ENCODE measurements around the gene CHRM5.

CHRM5 gene

DNA sequence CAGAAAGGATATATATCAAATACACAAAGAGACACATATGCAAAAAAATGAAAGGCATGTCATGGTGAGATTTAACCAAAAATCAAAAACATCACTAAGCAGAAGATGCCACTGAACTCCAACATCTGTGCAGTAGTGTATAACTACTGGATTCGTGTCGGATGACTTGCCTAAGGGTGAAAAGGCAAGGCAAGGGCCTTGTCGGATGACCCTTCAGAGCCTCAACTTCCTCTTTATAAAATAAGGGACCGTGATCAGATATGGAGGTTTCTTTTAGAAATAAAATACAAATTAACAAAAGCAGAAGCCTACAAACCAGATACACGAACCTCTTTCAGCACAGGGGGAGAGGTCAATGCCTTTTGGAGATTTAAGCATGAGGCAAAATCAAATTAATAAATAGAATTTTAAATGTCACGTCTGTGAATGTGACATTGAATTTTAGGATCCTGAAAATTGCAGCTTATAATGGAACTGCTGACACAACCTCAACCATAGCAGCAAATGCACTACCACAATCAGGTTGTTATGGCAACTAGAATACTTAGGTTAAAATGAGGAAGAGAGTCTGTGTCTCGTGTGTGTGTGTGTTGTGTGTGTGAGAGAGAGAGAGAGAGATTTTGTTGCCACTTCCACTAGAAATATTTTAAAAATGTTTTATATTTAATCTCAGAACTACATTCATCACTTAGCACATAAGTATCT, 8.3 kb upstream of the CHRM5 start:
- H3K27ac ChIP-seq (ENCODE audit: insufficient read depth, low read length, poor library complexity, severe bottlenecking) = no peak overlapping the region
- no peak for DNase-seq
- no peak overlapping the region for H3K4me3 ChIP-seq (ENCODE audit: insufficient read depth, low read depth, low read length, poor library complexity, severe bottlenecking)
- H3K4me1 ChIP-seq (ENCODE audit: control insufficient read depth, insufficient read depth, low read length, poor library complexity, severe bottlenecking) = no peaks in the 10 kb centered on the region
- no peaks in the 10 kb centered on the region for H3K27me3 ChIP-seq (replicated peaks; ENCODE audit: control insufficient read depth, insufficient read depth, low read length, poor library complexity, severe bottlenecking)
- H3K9me3 ChIP-seq (ENCODE audit: control insufficient read depth, low read length) = no peaks in the 10 kb centered on the region
- no peaks in the 10 kb centered on the region for H3K36me3 ChIP-seq (ENCODE audit: control insufficient read depth, insufficient read depth, low read length)

DNA sequence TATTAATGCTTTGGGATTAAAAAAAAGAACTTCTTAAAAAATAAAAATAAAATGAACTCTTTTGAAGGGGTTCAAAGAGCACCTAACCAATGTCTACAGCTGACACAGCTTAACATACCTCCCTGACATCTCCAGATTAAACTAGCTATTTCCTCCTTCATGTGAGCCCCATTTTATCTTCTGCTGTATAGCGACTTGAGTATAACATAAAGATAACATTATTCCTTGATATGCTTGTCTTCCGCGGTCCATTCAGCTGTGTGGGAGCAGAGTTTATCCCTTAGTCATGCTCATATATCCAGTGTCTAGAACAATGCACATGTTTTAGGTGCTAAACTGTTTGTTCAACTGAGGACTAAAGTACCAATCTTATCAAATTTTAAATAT, 7.8 kb upstream of the CHRM5 start:
- H3K4me3 ChIP-seq (ENCODE audit: insufficient read depth, low read depth, low read length, poor library complexity, severe bottlenecking) = no peak overlapping the region
- DNase-seq = no peak
- H3K36me3 ChIP-seq (ENCODE audit: control insufficient read depth, insufficient read depth, low read length) = no peaks in the 10 kb centered on the region
- H3K9me3 ChIP-seq (ENCODE audit: control insufficient read depth, low read length) = no peaks in the 10 kb centered on the region
- H3K27me3 ChIP-seq (replicated peaks; ENCODE audit: control insufficient read depth, insufficient read depth, low read length, poor library complexity, severe bottlenecking) = no peaks in the 10 kb centered on the region
- no peak overlapping the region for H3K27ac ChIP-seq (ENCODE audit: insufficient read depth, low read length, poor library complexity, severe bottlenecking)
- H3K4me1 ChIP-seq (ENCODE audit: control insufficient read depth, insufficient read depth, low read length, poor library complexity, severe bottlenecking) = no peaks in the 10 kb centered on the region

DNA sequence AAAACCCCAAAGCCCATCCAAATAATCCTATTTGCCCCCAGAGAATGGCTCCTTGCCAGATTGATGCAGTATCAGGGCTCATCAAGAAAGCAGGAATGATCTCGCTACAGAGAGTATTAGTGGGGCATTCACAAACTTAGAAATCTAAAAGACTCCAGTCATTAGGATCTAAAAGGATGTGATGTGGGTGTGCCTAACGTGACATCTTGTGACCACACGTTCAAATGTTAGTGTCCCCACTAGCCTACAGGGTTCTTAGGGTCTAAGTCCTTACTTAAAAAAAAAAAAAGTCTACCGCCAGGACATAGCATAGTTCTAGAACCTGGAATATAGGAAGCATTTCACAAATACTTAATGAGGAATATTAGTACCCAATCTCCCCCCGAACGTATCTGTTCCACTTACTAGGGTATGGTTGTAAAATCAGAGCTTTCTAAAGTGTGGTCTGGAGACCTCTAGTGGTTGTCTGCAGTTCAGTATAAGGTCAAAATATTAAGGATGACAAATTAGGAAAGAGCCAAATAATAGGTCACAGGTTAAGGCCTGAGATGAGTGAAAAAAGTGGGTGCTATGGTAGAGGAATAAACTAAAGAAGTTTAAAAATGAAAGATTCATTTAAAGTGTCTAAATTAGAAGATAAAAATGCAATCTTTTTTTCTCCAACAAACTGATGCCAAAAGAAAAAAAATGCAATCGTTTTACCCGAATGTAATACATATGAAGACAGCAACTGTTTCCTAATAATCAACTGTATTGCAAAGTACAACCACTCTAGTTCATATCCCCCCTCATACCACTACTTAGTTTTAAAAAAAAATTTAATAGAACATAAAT, 4.2 kb upstream of the CHRM5 start:
- H3K36me3 ChIP-seq (ENCODE audit: control insufficient read depth, insufficient read depth, low read length) = no peaks in the 10 kb centered on the region
- no peaks in the 10 kb centered on the region for H3K4me1 ChIP-seq (ENCODE audit: control insufficient read depth, insufficient read depth, low read length, poor library complexity, severe bottlenecking)
- H3K4me3 ChIP-seq (ENCODE audit: insufficient read depth, low read depth, low read length, poor library complexity, severe bottlenecking) = no peak overlapping the region
- DNase-seq = no peak
- H3K27ac ChIP-seq (ENCODE audit: insufficient read depth, low read length, poor library complexity, severe bottlenecking) = no peak overlapping the region
- no peaks in the 10 kb centered on the region for H3K27me3 ChIP-seq (replicated peaks; ENCODE audit: control insufficient read depth, insufficient read depth, low read length, poor library complexity, severe bottlenecking)
- no peaks in the 10 kb centered on the region for H3K9me3 ChIP-seq (ENCODE audit: control insufficient read depth, low read length)

DNA sequence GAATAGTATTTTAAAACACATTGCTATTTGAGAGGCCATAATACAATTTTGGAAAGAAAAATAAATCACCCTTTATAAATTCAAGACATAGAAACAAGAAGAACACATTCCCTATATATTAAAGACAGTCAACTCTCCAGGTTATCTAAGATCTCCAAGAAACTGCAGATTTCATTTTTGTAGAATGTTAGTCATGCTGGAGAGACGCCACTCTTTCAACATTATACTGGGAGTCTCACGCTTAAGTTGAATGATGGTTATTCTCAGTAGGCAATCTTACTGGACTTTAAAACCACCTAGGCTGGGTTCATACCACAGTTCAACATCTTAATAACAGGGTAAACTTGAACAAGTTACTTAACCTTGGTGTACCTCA, 3.6 kb upstream of the CHRM5 start:
- Histone ChIP-seq H3K27me3 (replicated peaks; ENCODE audit: control insufficient read depth, insufficient read depth, low read length, poor library complexity, severe bottlenecking) (no peaks in the 10 kb centered on the region), H3K4me1 (ENCODE audit: control insufficient read depth, insufficient read depth, low read length, poor library complexity, severe bottlenecking) (no peaks in the 10 kb centered on the region), H3K4me3 (ENCODE audit: insufficient read depth, low read depth, low read length, poor library complexity, severe bottlenecking) (no peak overlapping the region), H3K36me3 (ENCODE audit: control insufficient read depth, insufficient read depth, low read length) (no peaks in the 10 kb centered on the region), H3K27ac (ENCODE audit: insufficient read depth, low read length, poor library complexity, severe bottlenecking) (no peak overlapping the region), H3K9me3 (ENCODE audit: control insufficient read depth, low read length) (no peaks in the 10 kb centered on the region)
- no peak for DNase-seq

DNA sequence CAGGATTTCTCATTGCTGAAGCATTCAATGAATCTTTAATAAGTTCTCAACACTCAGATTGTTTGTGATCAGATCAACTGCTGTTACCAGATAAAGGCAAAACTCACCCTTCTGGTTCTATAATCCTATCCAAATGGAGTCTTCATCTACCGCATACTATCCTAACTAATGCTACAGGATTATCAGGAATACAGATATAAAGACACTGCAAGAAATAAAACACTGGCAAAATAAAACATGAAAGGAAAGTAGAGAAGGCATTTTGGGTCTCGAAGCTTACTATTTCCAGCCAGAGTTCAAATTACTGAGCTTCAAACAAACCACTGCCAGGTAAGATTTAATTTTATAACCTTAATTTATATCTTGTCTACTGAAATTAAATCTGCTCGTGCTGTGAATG, 524 bp downstream of the CHRM5 start:
- H3K27ac ChIP-seq (ENCODE audit: insufficient read depth, low read length, poor library complexity, severe bottlenecking) = no peak overlapping the region
- DNase-seq = no peak
- no peaks in the 10 kb centered on the region for H3K9me3 ChIP-seq (ENCODE audit: control insufficient read depth, low read length)
- H3K27me3 ChIP-seq (replicated peaks; ENCODE audit: control insufficient read depth, insufficient read depth, low read length, poor library complexity, severe bottlenecking) = no peaks in the 10 kb centered on the region
- no peaks in the 10 kb centered on the region for H3K36me3 ChIP-seq (ENCODE audit: control insufficient read depth, insufficient read depth, low read length)
- H3K4me3 ChIP-seq (ENCODE audit: insufficient read depth, low read depth, low read length, poor library complexity, severe bottlenecking) = no peak overlapping the region
- no peaks in the 10 kb centered on the region for H3K4me1 ChIP-seq (ENCODE audit: control insufficient read depth, insufficient read depth, low read length, poor library complexity, severe bottlenecking)

DNA sequence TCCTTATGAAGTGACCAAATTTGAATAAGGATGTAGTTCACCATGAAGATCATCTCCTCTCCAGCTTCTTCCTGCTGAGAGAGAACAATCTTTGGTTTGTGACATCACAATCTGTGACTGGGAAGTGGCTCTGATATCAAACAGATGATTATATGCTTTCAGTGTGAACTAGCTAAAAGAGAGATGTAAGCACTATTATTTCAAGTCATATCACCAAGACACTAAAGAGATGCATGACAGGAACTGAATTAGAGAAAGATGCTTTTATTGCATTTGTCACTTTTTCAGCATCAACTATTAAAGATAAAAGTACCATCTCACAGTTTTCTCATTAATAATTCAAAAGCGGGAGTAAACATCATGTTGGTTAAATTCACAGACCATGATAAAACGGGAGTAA, 3.5 kb downstream of the CHRM5 start:
- Histone ChIP-seq H3K27me3 (replicated peaks; ENCODE audit: control insufficient read depth, insufficient read depth, low read length, poor library complexity, severe bottlenecking) (no peaks in the 10 kb centered on the region), H3K27ac (ENCODE audit: insufficient read depth, low read length, poor library complexity, severe bottlenecking) (no peak overlapping the region), H3K36me3 (ENCODE audit: control insufficient read depth, insufficient read depth, low read length) (no peaks in the 10 kb centered on the region), H3K9me3 (ENCODE audit: control insufficient read depth, low read length) (no peaks in the 10 kb centered on the region), H3K4me1 (ENCODE audit: control insufficient read depth, insufficient read depth, low read length, poor library complexity, severe bottlenecking) (no peaks in the 10 kb centered on the region), H3K4me3 (ENCODE audit: insufficient read depth, low read depth, low read length, poor library complexity, severe bottlenecking) (no peak overlapping the region)
- no peak for DNase-seq

DNA sequence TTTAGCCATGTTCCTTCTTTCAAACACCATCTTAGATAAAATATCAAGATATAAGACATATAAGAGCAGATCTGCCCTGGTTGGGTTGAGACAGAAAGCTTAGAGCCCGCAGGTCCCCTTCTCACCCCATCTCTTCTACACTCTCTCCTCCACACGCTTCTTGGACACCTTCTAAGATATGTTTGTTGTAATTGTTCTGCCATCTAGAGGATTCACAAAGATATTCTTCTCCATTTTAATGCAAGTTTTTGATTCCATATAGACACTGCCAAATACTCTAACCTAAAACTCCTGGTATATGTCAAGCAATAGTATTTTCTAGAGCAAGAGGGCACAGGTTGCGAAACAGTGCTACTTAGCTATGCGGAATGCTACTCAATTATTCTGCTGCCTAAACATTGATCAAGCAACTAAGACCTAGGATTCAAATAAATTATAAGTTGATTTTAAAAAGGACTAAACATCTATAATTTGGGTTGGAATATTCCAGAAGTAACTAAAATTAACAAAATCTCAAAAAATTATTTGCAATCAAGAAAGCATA, 6.8 kb downstream of the CHRM5 start:
- no peaks in the 10 kb centered on the region for H3K36me3 ChIP-seq (ENCODE audit: control insufficient read depth, insufficient read depth, low read length)
- H3K27me3 ChIP-seq (replicated peaks; ENCODE audit: control insufficient read depth, insufficient read depth, low read length, poor library complexity, severe bottlenecking) = no peaks in the 10 kb centered on the region
- no peaks in the 10 kb centered on the region for H3K9me3 ChIP-seq (ENCODE audit: control insufficient read depth, low read length)
- H3K4me3 ChIP-seq (ENCODE audit: insufficient read depth, low read depth, low read length, poor library complexity, severe bottlenecking) = no peak overlapping the region
- no peaks in the 10 kb centered on the region for H3K4me1 ChIP-seq (ENCODE audit: control insufficient read depth, insufficient read depth, low read length, poor library complexity, severe bottlenecking)
- no peak overlapping the region for H3K27ac ChIP-seq (ENCODE audit: insufficient read depth, low read length, poor library complexity, severe bottlenecking)
- DNase-seq = no peak

DNA sequence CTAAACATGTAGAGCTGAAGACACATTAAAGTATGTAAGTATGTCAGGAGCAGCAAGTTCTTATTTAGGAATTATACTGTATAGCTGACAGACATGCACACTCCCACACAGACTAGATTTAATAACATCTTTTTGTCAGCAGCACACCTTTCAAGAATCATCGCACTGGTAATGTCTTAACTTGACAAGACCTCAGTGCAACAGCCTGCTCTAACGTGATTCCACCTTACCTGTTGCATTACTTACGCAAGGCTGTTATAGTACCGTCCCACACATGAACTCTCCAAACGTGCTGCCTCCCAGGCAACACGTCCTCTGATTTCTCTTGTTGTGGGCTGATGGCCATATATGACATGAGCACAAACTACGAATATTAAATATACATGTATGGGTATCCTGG, 11.9 kb downstream of the CHRM5 start:
- Histone ChIP-seq H3K27me3 (replicated peaks; ENCODE audit: control insufficient read depth, insufficient read depth, low read length, poor library complexity, severe bottlenecking) (no peaks in the 10 kb centered on the region), H3K36me3 (ENCODE audit: control insufficient read depth, insufficient read depth, low read length) (no peaks in the 10 kb centered on the region), H3K4me1 (ENCODE audit: control insufficient read depth, insufficient read depth, low read length, poor library complexity, severe bottlenecking) (no peaks in the 10 kb centered on the region), H3K4me3 (ENCODE audit: insufficient read depth, low read depth, low read length, poor library complexity, severe bottlenecking) (no peak overlapping the region), H3K9me3 (ENCODE audit: control insufficient read depth, low read length) (no peaks in the 10 kb centered on the region), H3K27ac (ENCODE audit: insufficient read depth, low read length, poor library complexity, severe bottlenecking) (no peak overlapping the region)
- DNase-seq = no peak

DNA sequence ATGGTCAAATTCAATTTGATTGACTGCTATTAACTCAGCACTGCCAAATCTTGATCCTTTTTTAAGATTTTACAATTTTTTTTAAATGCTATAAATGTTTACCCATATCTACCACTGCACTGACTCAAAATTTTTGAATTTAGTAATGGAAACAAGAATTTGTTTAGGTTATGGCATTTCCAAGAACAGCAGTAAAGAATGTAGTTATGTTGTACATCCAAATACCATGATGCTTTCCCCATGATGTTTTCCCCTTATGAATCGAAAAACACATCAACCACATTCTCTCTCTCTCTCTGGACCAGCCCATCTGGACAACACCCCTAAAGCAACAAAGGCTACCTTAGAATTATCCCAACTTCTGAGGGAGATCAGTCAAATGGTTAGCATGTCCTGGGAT, 14.2 kb downstream of the CHRM5 start:
- Histone ChIP-seq H3K27ac (ENCODE audit: insufficient read depth, low read length, poor library complexity, severe bottlenecking) (no peak overlapping the region), H3K27me3 (replicated peaks; ENCODE audit: control insufficient read depth, insufficient read depth, low read length, poor library complexity, severe bottlenecking) (no peaks in the 10 kb centered on the region), H3K36me3 (ENCODE audit: control insufficient read depth, insufficient read depth, low read length) (no peaks in the 10 kb centered on the region)

DNA sequence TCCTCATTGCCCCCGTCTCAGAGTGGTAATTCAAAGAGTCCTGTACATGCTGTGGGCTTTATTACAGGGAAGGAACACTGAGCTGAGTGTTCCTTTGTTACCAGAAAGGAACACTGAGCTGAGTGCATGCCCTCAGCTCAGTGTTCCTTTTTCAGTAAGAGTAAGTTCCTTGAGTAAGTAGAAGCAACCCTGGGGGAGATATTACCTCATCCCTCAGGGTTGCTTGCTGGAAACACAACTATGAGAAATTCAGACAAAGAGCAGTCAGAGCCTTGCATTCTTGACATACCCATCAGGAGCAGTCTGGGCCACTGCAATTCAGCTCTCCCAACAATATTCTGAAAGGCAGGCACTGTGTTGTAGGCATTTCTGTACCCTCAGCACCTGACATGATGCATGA, 17.0 kb downstream of the CHRM5 start:
- no peak for DNase-seq
- no peaks in the 10 kb centered on the region for H3K36me3 ChIP-seq (ENCODE audit: control insufficient read depth, insufficient read depth, low read length)

More for the DNA sequence above, 14.2 kb downstream of the CHRM5 start:
- no peaks in the 10 kb centered on the region for H3K4me1 ChIP-seq (ENCODE audit: control insufficient read depth, insufficient read depth, low read length, poor library complexity, severe bottlenecking)
- no peak for DNase-seq
- no peaks in the 10 kb centered on the region for H3K9me3 ChIP-seq (ENCODE audit: control insufficient read depth, low read length)
- no peak overlapping the region for H3K4me3 ChIP-seq (ENCODE audit: insufficient read depth, low read depth, low read length, poor library complexity, severe bottlenecking)

More for the DNA sequence above, 17.0 kb downstream of the CHRM5 start:
- Histone ChIP-seq H3K4me1 (ENCODE audit: control insufficient read depth, insufficient read depth, low read length, poor library complexity, severe bottlenecking) (no peaks in the 10 kb centered on the region), H3K27me3 (replicated peaks; ENCODE audit: control insufficient read depth, insufficient read depth, low read length, poor library complexity, severe bottlenecking) (no peaks in the 10 kb centered on the region), H3K27ac (ENCODE audit: insufficient read depth, low read length, poor library complexity, severe bottlenecking) (no peak overlapping the region), H3K4me3 (ENCODE audit: insufficient read depth, low read depth, low read length, poor library complexity, severe bottlenecking) (no peak overlapping the region), H3K9me3 (ENCODE audit: control insufficient read depth, low read length) (no peaks in the 10 kb centered on the region)
